NCI-H187 (cell line): ENCODE results near the gene TRAPPC1.
A peak's percentile ranks its signal among the peaks of the same experiment; 100 is the strongest.

Experiments used
- DNase-seq, 2 experiments: peaks; one replicate each; lab custom pipeline; 2025; lab: John Stamatoyannopoulos, UW

The TRAPPC1 gene

DNA sequence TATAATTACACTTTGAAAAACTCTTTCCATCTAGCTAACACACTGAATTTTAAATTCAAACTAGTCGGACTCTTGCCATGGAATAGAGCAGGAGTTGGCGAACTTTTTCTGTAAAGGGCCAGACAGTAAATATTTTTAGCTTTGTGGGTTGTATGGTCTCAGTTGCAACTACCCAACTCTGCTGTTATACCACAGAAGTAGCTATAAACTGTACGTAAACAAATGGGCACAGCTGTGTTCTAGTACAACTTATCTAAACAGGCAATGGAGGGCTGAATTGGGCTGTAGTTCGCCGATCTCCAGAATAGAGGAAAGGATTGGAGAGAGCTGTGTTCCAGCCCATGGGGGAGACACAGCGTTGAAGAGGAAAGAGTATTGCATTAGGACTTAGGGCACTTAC, 9.0 kb upstream of the TRAPPC1 start:
- DNase-seq = no peak

DNA sequence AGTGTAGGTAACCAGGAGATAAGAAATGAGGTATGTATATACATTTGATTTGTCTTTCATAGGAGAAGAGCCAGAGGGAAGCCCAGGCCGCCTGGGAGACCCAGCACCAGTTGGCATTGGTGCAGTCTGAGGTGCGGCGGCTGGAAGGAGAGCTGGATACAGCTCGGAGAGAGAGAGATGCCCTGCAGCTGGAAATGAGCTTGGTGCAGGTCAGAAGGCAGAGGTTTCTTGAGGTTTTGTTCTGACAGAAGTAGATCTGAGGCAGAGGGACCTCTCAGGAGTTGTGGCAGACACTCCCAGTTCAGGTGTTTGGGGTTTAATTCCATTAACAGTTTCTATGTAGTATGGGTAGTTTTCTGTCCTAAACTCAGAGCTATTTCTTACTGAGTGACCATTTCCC, 8.3 kb upstream of the TRAPPC1 start:
- no peak for DNase-seq

DNA sequence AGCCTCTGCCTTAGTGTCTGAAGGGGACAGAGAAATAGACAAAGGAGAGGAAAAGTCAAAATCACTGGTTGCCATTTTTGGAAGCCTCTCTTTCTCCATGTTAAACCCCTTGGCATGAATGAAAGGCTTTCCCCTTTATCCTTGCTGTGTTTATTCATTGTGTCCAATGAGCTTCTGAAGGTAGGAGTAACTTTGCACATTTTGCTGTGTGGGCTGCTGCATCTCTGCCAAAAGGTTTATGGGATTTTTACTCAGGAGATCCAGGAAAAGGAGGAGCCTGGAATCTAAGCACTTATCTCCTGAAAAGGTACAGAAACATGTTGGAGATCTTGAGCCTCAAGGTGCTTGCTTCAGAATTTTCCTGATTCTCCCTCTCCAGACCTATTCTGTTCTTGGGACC, 4.1 kb upstream of the TRAPPC1 start:
- DNase-seq = no peak

DNA sequence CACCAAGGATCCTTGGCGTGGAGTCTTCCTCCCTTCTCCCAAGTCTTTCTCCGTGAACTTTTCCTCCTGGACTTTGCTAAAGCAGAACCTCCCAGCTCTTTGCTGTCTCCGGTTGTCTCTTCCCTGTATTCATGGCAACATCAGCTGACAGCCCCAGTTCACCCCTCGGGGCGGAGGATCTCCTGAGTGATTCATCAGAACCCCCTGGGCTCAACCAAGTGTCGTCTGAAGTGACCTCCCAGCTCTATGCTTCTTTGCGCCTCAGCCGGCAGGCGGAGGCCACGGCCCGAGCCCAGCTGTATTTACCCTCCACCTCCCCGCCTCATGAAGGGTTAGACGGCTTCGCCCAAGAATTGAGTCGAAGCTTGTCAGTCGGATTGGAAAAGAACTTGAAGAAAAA, 1.2 kb upstream of the TRAPPC1 start:
- DNase-seq = no peak

DNA sequence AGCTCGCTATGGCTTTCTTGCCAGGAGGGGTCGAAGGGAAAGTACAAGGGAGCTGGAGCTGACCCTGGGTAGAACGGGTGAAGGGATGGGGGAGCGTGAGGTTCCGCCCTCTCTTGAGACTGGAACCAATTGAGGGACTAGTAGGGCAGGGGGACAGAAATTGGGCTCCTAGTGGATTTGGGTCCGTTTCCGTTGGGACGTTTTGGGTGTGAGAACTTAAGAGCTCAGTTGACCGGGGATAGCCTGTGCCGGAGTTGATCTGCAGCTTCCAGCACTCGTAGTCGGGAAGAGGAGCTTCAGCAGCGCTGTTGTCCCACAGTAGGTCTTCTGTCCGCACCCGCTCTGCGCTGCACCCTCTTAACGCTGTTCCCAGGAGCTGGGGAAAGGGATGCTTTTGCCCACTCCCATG, 741 bp upstream of the TRAPPC1 start:
- no peak for DNase-seq

DNA sequence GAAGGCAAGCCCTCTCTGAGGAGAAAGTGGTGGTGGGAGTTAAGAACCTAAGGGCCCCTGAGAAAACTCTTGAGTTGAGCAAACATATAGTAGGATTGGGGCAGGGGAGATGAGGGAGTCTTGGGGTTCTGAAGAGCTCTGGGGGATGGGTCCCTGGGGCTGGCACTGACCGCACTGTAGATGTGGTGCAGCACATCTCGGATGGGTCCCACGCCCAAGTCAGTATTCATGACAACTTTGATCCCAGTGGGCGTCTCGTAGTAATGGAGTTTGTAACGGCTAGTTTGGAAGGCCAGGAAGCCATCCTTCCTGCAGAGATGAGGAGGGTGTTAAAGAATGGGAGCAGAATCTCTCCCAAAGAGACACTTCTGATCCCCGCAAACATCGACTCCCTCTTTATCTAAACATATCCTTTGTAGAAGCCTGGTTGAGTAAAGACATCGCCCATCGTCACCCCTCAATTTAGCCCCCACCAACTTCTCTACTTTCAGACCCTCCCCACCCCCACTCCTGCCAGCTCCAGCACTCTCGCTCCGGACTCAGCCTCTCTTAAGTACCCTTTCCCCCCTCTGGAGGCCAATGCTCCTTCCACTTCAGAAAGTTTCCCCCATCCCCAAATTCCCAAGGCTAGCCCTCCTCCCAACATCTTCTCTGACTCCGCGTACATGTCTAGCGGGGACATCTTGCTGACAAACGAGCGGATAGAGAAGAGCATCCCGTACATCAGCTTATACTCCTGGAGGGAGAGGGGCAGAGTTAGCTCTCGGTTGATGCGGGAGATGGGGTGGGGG, 710 bp downstream of the TRAPPC1 start:
- DNase-seq = no peak

DNA sequence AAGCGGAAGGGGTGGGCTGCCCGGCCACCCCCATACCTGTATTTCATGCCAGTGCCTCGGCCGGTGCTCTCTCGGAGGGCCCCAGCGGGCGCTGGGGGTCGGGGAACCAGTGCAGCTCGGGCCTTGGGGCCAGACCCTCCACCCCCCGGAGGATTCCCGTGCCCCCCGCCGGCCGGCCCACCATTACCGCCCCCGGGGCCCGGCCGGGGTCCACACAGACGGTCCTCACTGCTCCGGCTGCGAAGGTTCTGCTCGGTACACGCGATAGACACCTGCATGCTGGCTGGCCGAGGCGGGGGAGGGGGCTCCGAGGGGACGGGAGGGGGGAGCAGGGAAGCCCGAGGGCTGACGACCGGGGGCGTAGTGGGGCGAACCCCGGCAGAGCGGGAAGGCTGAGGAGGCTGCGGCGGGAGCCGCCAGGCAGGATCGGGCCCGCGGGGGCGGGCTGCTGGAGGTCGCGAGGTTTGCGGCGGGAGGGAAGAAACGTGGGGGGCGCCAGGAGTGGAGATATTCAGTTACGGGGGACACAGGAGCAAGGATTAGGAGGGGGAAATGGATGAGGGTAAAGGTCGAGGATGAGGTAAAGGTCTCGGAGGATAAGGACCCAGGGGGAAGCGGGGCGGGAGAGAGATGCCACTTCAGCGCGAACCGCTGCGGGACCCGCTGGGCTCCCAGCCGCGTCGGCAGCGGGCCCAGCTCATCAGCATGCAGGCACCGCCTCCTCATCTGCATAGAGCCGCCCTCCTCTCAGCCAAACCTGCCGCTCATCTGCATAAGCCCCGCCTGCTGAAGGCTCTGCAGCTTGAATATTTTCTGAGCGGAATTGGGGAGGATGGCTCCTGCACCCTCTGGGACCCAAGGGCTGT, 2.4 kb downstream of the TRAPPC1 start, which contains the start of gene KCNAB3:
KCNAB3 (minus strand) TSS at position 699 of the 866 bp plus-strand sequence; CDS start at position 278, 421 bp downstream.
- no peak for DNase-seq

DNA sequence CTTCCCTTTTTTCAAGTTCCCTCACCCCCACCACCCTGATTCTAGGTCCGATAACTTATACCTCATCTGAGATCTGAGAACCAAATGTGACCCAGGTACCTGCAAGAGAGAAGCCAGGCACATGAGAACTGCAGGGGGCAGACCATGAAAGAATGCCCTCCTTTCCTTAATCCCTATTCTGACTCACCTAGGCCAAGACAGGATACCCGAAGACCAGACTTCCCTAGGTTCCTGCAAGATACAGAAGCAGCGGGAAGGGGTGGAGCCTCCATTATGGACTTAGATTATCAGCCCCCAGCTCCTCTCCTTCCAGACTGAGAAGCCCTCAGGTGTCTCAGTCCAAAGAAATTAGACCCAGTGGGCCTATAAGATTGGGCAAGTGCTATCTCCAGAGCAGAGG, 4.2 kb downstream of the TRAPPC1 start:
- no peak for DNase-seq

DNA sequence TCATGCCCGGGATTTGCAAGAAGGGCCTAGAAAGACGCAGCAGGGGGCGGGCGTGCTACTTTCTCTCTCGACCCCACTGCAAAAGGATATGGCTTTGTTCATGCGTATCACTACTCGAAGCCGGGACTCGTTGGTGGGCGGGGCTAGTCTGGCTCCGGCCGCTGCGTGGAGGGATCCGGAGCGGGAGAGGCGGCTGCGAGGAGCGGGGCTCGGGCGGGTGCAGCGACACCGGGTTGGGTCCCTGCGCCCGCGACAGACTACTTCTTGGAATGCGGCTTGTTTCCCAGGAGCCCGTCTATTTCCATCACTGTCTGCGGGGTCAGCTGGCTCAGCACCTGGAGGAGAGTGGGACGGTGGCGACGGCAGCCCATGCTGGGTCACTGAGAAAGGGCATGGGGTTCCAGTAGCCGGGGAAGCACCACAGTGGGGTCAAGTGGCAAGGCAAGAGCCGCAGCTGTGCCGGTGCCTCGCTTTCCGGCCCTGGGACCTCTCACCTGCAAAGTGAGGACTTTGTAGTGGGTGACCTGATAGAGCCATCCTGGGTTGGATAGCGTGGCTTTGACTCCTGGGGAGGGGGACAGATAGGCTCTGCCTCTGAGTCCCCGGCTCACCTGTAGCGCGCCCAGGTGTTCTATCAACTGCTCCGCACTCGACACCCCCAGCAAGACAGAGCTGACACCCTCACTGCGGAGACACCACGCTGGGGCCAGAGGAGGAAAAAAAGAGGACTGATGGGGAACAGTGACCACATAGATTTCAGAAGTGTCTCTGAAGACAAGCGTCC, 8.7 kb downstream of the TRAPPC1 start:
- peak; percentile 3 to 42 for DNase-seq

DNA sequence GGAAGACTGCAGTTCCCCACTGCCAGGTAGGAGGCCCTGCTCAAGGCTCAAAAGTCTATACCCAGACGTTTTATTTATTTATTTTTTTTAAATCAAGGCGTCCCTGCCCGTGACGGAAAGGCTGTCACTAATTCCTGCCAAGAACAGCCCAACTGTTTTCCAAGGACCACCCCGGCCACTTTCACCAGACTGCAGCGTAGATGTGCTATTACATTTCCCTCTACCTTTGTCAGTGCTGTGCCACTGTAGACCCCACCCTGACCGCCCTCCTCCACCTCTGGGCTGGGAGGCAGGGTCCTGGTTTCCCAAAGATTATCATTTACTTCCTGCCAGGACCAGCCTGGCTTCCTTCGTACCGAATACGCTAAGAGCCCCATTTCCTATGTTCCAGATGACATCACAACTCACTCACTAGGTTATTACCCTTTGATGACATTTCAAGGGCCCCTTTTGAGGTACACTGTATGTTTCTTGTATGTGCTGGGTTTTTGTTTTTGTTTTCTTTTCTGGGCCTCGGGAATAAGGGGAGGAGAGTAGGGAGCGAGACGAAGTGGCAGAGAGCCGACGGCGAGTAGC, 9.4 kb downstream of the TRAPPC1 start:
- no peak for DNase-seq

DNA sequence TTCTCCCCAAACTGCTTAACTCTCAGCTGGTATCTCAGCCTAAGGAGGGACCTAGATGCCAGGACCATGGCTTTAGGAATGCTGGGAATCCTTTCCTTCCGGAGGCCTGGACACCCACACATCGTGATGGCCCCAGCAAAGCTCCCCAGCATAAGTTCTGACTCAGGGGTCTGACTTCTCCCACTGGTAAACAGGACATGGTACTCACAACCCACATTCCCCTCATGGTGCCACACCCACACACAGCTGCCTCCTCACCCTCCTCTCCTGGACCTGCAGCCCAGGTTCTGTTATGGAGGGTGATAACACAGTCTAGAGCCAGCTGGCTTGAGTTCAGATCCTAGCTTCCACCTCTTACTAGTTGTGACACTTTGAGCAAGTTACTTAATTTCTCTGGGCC, 14.9 kb downstream of the TRAPPC1 start:
- no peak for DNase-seq

DNA sequence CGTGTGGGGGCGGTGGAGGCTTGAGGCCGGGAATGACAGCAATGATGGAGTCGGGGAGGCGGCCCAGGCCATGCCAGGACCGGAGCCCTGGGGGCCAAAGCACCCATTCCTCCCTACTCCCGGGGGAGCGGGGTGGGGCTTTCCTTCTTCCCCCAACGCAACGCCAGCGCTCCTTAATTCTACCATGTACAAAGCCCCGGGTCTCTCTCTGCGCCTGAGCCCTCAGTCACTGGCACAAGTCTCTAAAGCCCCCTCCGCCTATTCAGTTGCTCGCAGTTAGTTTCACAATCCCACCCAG, 15.4 kb downstream of the TRAPPC1 start:
- no peak for DNase-seq

DNA sequence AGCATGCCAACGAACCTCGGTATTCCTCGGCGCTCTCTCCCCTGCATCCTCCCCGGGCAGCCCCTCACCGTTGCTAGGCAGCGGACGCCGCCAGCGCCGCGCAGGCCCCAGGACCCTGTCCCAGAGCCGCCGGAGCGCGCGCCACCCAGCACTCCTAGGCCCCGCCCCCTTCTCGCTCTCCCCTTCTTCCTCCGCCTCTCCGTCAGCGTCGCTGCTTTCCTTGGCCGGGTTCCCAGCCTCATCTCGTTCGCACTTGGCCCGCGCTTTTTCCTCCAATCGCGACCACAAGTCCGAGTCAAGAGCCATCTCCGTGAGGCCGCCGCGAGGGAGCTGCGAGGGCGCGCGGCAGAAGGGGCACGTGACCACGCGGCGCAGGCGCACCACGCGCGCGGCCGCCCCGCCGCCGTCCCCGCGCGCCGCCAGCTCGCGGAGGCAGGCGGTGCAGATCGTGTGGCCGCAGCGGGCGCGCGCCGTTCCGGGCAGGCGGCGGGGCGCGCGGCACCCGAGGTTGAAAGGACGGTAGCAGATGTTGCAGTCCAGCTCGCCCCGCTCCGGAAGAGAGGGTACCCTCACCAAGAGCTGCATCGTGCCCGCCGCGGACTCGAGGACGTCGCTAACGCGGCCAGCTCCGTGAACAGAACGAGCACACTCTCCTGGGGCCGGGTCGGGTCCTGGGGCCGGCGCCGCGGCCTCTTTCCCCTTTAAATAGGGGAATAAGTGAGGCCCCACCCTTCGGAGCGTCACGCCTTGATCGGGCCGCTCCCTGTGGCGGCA, 15.9 kb downstream of the TRAPPC1 start, which contains the start of gene RNF227:
RNF227 (minus strand) TSS at position 679 of the 774 bp plus-strand sequence; CDS start at position 585, 94 bp downstream.
- peak; percentile 83 to 88 for DNase-seq

DNA sequence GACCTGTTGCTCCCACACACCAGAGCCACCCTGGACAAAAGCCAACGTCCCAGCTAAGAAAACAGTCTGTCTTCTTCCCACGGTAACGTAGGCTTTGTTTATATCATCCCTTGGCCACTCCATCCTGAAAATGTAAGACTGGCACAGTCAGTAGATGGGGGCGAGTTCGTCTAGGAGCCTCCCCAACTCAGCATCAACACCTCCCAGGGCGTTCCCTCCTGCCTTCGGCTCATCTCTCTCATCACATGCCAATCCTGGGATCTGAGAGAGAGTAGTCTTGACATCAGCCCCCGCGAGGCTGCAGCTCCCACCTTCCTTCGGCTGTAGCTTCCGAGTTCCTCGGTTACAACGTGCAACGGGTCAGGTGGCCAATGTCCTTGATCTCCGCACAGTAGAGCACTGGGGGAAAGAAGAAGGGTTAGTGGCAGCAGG, 16.6 kb downstream of the TRAPPC1 start:
- peak in 1 of 2 experiments; percentile 46 for DNase-seq

DNA sequence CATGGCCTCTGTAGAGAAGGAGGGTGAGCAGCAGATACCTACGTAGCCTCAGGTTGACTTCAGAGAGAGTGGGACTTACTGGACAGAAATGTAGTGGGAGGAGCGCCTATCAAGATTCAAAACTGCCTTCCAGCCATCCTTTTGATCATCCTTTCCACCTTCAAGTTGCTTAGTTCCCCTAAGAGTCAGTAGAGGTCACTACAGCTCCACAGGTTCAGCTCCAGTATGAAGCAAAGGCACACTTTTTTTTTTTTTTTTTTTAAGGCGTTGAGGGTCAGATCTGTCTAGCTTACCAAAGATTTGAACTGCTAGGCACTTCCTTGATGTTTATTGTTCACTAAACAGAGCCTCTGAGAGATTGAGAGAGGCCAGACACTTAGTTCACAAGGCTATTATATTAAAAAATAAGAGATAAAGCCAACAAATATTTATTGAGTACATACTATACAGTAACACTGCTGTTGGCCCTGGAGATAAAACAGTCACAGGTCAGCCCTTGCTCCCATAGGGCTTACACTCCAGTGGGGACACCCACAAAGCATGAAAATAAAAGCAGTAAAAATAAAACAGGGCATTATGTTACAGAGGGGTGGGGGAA, 18.7 kb downstream of the TRAPPC1 start:
- no peak for DNase-seq

DNA sequence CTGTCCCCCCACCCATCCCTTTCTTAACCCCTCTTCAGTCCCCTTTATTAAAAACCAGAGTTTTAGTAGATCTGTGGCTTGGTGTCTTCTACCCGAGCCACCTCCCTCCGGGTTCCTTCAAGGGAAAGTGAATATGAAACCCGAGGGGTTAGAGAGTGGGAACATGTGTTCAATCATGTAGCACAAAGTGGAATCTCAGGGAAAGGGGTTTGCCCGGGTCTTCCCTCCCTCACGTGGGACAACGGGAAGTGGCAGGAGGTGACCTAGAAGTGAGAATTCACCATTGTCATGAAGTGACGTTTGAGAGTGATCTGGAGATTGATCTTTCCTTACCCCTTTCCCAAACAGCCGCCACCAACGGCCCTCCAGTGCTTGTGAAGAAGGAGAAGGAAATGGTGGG, 20.6 kb downstream of the TRAPPC1 start:
- DNase-seq = no peak

DNA sequence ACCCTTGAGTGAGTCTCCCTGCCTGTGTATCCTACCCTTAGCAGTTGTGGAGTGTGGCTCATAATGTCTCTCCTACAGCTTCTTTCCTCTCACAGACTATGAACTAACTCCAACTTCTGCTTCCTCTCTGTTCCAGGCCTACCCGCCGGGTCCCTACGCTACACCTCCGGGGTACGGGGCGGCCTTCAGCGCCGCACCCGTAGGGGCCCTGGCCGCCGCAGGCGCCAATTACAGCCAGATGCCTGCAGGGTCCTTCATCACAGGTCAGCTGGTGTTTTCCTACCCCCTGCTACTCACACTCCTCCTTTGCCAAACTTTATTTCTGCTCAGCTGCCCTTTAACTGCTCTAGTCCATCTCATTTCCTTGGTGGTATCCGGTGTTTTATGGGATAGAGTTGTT, 21.0 kb downstream of the TRAPPC1 start:
- DNase-seq = no peak

DNA sequence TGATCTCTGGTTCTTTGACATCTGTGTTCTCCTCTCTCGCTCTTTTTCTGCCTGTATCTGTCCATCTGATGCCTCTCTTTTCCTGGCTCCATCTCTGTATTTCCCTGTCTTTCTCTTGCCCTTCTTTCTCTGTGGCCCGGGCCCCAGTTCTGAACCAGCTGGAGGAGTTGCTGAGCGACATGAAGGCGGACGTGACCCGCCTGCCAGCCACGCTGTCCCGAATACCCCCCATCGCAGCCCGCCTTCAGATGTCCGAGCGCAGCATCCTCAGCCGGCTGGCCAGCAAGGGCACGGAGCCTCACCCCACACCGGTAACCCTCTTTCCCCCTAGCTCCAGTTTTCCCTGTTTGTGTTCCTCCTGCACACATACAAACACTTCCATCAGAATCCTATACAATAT, 21.5 kb downstream of the TRAPPC1 start:
- DNase-seq = no peak

DNA sequence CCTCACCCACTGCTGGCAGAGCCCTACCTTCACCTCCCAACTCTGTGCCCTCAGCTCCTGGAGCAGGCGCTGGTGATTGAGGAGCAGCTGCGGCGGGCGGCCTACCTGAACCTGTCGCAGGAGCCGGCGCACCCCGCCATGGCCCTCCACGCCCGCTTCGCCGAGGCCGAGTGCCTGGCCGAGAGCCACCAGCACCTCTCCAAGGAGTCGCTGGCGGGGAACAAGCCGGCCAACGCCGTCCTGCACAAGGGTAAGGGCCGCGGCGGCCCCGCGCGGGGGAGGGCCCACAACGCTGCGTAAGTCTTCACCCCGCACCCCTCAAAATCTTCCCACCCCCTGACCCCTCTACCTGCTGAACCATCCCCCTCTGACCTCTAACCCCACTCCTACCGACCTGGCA, 22.7 kb downstream of the TRAPPC1 start:
- no peak for DNase-seq

DNA sequence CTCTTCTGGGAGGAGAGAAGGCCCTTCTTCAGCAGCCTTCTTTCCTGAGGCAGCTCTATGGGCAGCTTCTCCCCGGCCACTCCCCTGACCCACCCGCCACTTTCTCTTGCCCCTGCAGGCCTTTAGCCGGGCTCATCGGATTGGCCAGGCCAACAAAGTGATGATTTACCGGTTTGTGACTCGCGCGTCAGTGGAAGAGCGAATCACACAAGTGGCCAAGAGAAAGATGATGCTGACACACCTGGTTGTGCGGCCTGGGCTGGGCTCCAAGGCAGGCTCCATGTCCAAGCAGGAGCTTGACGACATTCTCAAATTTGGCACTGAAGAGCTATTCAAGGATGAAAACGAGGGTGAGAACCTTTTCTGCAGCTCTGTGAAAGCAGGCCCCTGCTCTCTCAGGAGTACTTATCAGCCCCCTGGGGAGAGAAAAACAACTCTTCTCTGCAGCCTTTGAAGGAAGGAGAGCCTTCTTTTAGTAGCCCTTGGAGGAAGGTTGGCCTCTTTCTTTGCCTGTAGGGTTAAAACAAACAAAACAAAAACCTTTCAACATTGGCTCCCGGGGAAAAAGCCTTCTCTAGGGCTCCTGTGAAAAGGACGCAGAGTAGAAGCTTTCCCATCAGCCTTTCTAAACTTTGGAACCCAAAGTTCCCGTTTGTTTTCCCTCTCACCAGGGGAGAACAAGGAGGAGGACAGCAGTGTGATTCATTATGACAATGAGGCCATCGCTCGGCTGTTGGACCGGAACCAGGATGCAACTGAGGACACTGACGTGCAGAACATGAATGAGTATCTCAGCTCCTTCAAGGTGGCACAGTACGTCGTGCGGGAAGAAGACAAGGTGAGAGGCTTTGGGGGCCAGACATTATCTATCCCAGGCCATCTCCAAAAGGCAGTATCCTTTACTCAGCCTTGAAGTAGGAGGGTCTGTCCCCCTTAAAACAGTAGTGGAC, 28.3 kb downstream of the TRAPPC1 start:
- peak; percentile 30 to 31 for DNase-seq
